ENCODE data around the gene ATP2C1.
"Not testable (repeated sequence)": the region's sequence is repeated elsewhere in the genome, so short reads cannot be mapped to it uniquely, and the experiment has no call there.

The ATP2C1 gene

DNA sequence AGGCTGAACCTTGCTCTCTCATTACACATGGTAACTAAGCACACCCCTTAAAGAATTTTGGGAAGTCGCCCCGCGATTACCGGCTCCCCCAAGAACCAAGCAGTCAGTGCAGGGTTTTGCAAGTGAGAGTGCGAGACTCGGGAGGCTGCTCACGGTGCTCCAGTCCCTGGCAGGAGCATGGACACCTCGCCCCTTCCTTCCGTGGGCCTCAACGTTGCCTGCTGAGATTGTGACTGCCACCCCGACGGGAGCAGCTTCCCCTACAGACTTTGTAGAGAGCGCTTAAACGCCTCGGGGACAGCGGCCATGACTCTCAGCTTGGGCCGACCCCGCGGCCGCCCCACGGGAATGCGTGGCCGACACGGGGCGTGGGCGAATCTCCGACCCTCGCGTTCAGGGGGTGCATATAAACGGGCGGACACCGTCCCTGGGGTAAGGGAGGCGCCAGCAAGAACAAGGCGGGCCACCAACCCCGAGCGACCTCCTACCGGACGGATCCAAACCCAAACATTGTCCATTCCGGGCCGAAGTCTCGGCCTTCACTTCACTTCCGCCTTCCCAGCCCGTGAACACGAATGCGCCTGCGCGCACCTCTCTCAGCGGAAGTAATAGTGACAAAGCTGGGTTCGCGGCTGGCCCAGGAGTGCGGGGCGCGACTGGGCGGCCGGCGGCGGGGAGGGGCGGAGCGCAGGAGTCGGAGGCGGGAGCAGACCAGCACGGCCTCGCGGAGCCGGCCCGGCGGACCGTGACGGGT lies at the start of gene ATP2C1:
ATP2C1 (plus strand) TSS at position 709 of the 754 bp plus-strand sequence. CDS start 686 bp downstream, outside the sequence.
- DNase-seq = peak; percentile 94

GRCh38 chr3:130844462-130844861 lies 49.4 kb upstream of the ATP2C1 start:
- no peak for DNase-seq

- no peak for DNase-seq
These were observed 47.7 kb upstream of the ATP2C1 start for GRCh38 chr3:130846181-130846580.

DNA sequence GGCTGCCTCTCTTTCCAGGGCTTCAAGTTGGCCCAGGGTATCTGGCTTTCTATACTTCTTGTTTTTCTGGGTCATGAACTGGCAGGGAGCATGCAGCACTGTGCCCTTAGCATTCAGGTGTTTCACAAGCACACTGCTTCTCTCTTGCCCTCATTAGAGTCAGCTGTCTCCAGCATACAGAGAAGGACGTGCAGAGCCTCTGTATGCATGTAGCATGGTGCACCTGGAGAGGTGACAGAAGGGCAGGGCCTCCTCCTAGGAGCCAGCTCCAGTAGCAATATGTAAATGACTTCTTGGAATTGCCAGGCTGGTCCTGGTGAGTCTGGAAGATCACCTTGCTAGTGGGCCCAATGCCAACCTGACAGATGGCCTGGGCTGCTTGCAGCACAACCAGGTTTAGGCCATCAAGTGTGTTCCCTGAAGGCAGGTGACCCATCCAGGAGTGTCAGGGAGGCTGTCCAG lies 44.8 kb upstream of the ATP2C1 start:
- DNase-seq = peak; percentile 51

- DNase-seq = peak; percentile 33
These were observed 43.7 kb upstream of the ATP2C1 start for GRCh38 chr3:130850044-130850797.

DNA sequence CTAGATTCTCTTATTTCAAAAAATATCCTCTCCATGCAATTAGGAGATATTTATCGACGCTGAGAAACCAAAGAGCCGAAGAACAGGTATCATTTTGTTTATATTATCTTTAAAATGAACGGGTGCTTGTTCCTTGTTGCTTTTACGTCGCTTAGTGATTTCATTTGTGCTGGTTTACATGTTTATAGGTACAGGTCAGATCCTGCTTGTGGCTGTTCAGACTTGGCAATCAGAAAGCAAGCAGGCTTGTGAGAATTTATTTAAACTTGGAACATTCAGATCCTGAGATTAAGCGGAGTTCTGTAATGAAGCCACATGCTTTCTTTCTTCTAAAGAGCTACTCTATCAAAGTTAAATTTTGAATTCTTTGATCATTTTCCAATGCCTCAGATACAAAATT lies 43.0 kb upstream of the ATP2C1 start:
- DNase-seq = no peak

DNA sequence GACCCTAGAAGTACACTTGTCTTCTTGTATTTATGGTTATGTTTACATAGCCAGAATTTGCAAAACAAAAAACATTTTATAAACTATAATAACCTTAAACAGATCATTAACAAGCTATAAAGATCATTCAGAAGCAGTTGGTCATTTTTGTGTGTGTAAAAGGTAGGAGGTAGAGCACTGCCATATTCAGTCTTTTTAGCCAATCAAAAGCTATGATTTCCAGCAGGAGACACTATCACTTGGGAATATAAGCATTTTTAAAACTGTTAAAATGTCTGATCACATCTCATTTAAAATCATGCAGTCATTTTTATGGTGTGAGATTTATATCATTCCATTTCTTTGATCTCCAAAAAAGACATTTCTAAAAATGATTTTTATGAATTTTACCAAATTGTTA lies 42.6 kb upstream of the ATP2C1 start:
- DNase-seq = no peak

GRCh38 chr3:130853581-130853980 lies 40.3 kb upstream of the ATP2C1 start:
- no peak for DNase-seq

GRCh38 chr3:130854208-130854864 lies 39.5 kb upstream of the ATP2C1 start:
- DNase-seq = no peak

- no peak for DNase-seq
These were observed 36.4 kb upstream of the ATP2C1 start for GRCh38 chr3:130857336-130858026.

DNA sequence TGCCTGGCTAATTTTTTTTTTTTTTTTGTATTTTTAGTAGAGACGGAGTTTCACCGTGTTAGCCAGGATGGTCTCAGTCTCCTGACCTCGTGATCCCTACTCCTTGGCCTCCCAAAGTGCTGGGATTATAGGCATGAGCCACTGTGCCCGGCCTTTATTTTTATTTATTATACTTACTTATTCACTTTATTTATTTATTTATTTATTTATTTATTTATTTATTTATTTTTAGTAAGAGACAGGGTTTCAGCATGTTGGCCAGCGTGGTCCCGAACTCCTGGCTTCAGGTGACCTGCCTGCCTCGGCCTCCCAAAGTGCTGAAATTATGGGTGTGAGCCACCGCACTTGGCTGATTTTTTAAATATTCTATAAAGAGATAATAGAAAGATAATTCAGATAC lies 31.8 kb upstream of the ATP2C1 start:
- DNase-seq = not testable (repeated sequence)

DNA sequence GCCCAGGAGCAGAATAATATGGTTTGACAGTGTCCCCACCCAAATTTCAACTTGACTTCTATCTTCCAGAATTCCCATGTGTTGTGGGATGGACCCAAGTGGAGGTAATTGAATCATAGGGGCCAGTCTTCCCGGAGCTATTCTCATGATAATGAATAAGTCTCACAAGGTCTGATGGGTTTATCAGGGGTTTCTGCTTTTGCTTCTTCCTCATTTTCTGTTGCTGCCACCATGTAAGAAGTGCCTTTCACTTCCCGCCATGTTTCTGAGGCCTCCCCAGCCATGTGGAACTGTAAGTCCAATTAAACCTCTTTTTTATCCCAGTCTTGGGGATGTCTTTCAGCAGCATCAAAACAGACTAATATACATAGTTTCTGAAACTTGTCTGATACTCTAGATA lies 28.4 kb upstream of the ATP2C1 start:
- no peak for DNase-seq

- no peak for DNase-seq
These were observed 27.6 kb upstream of the ATP2C1 start for GRCh38 chr3:130866327-130866726.

GRCh38 chr3:130870423-130870822 lies 23.5 kb upstream of the ATP2C1 start:
- DNase-seq = no peak

DNA sequence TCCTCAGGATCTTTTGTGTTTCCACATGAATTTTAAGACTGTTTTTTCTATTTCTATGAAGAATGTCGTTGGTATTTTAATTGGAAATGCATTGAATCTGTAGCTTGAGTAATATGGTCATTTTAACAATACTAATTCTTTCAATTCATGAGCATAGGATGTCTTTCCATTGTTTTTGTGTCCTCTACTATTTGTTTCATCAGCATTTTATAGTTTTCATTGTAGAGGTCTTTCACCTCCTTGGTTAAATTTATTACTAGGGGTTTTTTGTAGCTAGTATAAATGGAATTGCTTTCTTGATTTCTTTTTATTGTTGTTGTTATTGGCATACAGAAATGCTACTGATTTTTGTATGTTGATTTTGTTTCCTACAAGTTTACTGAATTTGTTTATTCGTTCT lies 17.3 kb upstream of the ATP2C1 start:
- no peak for DNase-seq

DNA sequence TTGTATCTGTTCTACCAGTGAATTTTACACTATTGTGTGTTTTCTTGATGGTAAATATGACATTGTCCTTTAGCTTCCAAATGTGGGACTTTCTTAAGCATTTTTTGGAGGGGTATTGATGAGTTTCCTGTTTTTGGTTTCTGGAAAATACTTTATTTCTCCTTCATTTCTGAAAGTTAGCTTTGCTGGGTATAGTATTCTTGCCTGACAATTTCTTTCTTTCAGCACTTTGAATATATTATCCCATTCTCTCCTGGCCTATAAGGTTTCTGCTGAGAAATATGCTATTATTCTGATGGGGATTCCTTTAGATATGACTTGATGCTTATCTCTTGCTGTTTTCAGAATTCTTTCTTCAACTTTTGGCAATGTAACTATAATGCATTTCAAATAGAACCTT lies 15.4 kb upstream of the ATP2C1 start:
- no peak for DNase-seq

DNA sequence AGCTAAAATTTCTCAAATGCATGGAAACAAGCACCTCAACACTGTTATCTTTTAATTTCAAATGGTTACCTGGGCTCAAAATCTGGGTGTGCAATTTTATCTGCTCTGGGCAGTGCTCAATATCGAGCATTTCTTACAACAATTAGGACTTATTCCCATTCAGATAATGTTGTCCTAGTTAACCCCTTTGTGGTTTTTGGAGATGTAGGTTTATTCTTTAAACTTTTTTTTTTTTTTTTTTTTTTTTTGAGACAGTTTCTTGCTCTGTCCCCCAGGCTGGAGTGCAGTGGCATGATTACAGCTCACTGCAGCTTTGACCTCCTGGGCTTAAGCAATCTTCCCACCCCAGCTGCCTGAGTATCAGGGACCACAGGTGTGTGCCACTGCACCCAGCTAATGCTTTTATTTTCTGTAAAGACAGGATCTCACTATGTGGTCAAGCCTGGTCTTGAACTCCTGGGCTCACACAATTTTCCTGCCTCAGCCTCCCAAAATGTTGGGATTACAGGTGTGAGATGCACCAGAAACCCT lies 4.4 kb upstream of the ATP2C1 start:
- DNase-seq = no peak

GRCh38 chr3:130892759-130893375 lies 1.0 kb upstream of the ATP2C1 start:
- peak; percentile 68 for DNase-seq

DNA sequence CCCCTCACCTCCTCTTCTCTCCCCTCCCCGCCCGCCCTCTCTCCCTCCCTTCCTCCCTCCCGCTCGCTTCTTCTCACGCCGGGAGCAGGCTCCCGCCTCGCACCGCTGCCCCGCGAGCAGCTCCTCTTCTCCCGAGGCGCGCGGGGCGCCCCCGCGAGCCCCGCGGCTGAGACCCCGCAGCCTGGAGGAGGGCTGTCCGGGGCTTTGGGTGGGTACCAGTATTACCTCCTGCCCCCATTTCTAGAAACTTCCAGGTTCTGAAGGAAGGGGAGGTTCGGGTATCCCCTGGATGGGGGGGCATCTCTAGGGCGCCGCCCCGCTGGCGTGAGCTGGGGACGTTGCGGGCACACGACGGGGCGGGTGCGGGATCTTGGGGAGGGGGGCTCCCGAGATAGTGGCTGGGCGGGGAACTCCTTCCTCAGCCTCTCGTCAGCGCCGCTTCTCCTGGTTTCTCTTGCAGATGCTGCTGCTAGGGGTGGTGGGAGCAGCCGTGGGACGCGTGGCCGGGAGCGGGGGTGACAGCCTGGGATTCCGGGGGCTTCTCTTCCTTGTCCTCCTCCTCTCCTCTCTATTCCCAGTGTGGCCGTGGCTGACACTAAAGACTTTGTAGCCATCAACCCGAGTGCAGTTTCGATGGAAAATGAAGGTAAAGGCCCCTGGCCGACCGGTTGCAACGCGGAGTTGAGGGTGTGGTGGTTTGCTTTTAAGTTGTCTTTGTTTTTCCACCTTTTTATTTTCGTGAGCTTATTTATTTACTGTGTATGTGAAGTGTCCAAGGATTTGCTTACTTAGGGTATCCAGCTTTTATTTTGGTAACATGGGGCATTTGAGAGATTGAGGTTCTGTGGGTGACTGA lies 474 bp downstream of the ATP2C1 start:
- no peak for DNase-seq

DNA sequence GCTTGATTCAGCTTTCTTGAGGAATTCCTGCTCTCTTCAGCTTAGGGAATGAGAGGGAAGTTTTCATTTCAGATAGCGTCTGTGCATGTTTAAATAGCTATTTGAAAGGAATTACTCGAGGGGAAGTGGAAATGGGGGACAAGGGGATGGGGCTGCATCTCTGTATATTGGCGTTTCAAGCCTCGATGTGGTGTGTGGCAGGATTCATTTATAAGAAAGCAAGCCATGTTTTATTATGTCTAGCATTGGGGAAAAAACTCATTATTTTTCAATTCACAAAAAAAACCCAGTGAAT lies 1.0 kb downstream of the ATP2C1 start:
- no peak for DNase-seq

DNA sequence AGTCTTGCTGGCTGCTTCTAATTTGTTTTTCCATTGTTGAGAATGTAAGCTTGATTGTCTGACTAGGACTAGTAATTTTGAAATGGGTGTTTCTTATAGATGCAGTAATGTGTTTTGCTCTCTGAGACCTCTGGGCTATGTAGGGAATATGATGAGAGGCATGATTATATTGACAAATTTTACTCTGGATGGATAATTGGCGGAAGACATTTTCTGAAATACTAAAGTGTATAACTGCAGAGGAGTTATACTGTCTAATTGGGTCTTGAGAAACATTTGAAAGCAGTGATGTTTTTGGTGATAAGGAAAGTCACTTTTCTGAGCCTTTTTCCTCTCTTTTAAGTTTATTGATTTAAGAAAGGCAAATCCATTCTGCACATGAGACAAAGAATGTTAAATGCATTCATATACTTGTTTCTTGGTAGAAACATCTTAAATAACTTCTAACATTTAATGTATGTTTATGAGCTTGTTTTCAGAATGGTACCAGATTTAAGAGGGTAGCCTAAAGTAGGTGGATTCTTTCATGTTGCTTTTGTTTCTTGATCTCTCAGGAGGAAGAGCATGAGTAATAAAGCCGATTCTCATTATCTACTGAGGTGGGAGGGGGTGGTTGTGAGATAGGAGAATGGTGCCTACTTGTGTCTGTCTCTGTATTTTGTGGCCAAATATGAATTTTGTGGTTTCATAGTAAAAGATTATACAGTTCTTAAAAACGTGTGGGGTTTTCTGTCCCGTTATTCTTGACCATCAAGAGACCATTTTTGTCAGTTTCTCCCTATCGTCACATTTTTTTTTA lies 2.0 kb downstream of the ATP2C1 start:
- no peak for DNase-seq
